NCI-H2196 treated with DMSO at 0.1 percent for 48 hours (cell line): Measurements from ENCODE around the gene PCBP3.
"Not testable (repeated sequence)": the region's sequence is repeated elsewhere in the genome, so short reads cannot be mapped to it uniquely, and the experiment has no call there.

Experiments used
- DNase-seq: peaks from one replicate; lab custom pipeline; 2025; ENCODE audit not compliant: unreplicated experiment; lab: John Stamatoyannopoulos, UW

PCBP3 gene

DNA sequence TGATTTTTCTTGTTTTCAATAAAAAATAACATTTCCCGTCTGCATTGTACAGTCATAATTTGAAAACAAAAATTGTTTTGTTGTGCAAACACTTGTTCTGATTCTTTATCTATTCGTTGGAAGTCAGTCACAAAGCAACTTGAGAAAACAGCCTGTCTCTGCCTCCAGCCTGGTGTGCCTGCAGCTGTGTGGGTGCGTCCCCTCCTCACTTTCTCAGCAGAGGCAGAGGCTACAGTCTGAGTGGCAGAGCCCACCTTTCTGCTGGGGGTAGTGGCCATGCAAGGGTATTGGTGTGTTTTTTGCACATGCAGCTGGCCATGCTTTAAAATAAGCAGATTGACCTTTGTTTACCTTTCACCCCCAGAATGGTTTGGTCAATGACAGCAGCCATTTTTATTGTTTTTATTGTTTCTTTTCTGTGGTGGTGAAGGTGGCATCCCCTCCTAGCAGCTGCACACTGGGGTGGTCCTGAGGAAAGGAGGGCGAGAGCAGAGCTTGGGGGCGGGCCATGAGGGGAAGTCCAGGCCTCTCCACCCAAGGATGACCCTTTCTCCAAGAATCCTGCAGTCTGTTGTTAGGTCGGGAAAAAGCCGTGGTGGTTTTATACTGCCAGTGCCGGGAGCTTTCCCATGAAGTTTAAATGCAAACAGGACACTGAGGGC, 159.6 kb downstream of the PCBP3 start:
- no peak for DNase-seq

DNA sequence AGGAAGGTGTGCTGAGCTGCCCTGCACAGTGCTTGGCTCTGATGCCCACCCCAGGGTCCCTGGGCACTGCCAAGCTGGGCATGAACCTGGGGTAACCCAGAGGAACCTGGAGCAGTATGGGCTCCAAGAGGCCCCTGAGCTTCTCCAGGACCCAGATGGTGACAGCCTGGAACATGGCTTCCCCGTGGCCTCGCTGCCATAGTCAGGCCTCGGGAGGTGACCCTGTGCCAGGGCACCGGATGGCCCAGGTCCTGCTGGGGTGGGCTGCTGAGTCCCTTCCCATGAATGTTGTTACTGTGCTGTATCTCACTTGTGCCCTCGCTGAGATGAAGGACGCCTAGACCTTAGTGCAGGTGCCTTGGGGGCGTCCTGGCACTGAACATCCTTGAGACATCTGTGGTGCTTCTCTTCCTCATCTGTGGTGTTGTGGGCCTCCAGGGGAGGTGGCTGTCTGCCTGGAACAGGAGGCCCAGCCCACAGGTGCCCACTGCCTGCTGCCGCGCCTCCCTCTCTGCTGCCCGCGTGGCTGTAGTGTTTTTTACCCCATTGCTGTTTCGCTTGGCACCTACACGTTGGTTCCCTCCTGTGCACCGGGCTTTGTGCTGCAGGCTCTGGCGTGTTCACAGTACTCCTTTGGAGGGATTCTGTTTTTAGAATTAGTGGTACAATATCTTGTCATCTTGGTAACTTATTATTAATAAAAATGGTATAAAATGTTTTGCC, 160.3 kb downstream of the PCBP3 start:
- no peak for DNase-seq

DNA sequence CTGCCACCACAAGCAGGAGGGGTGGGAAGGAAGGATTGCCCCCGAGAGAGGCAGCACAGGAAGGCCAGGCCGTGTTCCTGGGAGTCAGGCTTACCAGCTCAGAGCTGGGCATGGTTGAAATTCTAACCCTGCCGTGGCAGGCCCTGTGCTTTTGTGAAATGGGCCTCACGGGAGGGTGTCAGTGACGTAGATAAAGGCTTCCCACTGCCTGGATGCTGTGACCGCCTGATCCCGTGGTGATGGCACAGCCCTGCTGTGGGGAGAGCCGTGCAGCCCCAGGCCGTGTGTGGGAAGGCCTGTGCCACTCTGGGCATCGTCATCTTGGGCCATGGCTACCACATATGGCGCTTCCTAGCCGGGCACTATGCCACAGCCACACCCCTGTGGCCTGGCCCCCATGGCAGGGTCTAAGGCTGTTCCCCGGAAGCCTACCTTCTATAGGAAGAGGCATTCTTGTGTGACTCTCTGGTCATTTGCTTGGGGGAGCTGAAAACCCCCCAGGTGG, 161.3 kb downstream of the PCBP3 start:
- no peak for DNase-seq

DNA sequence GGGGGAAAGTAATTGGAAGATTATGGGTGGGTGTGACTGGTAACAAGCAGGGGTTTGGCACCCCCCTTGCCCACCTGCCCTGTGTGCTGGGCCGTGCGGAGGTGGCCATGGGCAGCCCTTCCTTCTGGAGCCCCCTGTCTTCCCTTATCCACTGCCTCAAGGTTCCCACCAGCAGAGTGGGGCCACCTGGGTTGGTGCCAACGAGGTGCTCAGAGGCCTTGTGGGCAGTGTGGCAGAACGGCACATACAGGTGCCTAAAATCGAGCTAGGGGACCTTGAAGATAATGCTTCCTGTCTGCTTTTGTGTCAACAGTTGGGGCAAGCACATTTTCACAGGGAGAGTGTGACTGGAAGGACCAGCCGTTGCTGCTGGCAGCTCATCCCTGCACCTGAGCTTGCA, 161.8 kb downstream of the PCBP3 start:
- DNase-seq = no peak

DNA sequence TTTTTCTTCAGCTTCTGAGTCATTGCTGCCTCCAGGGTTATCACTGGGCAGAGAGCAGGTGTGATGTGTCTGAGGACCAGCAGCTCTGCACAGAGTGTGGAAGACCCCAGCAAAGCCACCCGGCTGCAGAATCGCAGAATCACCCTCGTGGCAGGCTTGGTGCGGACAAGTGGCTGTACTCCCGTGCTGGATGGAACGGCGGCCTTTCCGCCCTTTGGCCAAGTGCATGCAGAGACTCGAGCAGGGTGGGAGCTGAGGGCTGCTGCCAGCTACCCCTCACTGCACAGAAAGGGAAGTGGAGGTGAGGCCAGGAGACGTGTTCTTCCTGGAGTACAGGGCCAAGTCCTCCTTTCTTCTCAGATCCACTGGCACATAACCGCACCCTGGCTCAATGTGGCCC, 162.5 kb downstream of the PCBP3 start:
- no peak for DNase-seq

DNA sequence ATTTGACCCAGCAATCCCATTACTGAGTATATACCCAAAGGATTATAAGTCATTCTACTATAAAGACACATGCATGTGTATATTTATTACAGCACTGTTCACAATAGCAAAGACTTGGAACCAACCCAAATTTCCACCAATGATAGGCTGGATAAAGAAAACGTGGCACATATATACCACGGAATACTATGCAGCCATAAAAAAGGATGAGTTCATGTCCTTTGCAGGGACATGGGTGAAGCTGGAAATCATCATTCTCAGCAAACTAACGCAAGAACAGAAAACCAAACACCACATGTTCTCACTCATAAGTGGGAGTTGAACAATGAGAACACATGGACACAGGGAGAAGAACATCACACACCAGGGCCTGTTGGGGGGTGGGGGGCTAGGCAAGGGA, 165.1 kb downstream of the PCBP3 start:
- not testable (repeated sequence) for DNase-seq

DNA sequence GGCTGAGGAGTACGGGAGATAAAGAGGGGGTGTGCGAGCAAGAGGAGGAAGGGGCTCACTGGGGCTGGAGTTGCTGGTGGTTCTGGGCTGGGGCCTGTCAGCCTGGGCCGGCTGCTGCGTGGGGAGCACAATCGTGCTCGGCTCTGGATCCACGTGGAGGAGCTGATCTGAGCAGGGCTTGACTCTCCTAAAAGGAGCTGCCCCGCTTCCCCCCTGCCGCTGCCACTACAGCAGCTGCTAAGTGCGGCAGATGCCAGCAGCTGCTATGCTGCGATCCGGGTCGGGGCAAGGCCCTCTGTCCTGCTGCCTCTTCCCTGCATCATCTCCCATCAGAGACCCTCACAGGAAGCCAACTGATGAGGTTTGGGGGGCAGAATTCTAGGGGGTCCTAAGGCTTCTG, 165.9 kb downstream of the PCBP3 start:
- DNase-seq = no peak

DNA sequence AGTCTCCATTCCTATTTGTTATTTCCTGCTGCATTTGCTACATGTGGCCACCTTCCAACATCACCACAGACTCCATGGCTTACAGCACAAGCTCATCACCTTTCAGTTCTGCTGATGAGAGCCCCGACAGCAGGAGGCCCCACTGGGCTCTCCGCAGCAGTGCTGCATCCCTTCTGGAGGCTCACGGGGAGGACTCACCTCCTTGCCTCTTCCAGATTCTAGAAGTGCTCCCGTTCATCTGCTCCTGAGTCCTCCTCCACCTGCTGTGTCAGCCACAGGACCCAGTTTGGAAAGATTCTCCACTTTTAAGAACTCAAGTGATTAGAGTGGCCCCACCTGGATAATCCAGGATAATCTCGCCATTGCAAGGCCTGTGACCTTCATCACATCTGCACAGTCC, 167.6 kb downstream of the PCBP3 start:
- DNase-seq = no peak

DNA sequence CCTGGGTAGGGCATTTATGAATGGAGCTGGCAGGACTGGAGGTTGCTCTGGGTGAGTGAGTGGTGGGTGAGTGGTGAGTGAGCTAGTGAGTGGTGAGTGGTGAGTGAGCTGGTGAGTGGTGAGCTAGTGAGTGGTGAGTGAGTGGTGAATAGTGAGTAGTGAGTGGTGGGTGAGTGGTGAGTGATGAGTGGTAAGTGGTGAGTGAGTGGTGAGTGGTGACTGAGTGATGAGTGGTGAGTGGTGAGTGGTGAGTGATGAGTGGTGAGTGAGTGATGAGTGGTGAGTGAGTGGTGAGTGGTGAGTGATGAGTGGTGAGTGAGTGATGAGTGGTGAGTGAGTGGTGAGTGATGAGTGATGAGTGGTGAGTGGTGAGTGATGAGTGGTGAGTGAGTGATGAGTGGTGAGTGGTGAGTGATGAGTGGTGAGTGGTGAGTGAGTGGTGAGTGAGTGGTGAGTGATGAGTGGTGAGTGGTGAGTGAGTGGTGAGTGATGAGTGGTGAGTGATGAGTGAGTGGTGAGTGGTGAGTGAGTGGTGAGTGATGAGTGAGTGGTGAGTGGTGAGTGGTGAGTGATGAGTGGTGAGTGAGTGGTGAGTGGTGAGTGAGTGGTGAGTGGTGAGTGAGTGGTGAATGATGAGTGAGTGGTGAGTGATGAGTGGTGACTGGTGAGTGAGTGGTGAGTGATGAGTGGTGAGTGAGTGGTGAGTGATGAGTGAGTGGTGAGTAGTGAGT, 170.8 kb downstream of the PCBP3 start:
- DNase-seq = not testable (repeated sequence)

DNA sequence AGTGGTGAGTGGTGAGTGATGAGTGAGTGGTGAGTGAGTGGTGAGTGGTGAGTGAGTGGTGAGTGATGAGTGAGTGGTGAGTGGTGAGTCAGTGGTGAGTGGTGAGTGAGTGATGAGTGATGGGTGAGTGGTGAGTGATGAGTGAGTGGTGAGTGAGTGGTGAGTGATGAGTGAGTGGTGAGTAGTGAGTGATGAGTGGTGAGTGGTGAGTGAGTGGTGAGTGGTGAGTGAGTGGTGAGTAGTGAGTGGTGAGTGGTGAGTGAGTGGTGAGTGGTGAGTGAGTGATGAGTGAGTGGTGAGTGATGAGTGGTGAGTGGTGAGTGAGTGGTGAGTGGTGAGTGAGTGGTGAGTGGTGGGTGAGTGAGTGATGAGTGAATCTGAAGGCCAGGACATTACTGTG, 172.3 kb downstream of the PCBP3 start:
- not testable (repeated sequence) for DNase-seq

DNA sequence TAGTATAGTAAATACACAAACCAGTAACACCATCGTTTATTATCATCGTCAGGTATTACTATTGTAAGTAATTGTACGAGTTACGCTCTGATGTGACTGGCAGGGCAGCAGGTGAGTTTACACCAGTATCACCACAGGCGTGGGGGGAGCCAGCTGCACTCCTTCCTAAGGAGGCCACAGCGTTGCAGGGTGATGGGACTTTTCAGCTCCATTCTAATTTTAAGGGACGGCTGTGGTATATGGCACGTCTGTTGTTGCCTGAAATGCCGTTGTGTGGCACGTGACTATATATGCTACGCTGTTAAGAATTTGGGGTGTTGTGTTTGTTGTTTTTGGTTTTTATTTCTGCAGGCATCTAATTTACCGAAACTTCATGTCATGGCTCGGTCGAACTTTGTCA, 173.3 kb downstream of the PCBP3 start:
- DNase-seq = no peak

DNA sequence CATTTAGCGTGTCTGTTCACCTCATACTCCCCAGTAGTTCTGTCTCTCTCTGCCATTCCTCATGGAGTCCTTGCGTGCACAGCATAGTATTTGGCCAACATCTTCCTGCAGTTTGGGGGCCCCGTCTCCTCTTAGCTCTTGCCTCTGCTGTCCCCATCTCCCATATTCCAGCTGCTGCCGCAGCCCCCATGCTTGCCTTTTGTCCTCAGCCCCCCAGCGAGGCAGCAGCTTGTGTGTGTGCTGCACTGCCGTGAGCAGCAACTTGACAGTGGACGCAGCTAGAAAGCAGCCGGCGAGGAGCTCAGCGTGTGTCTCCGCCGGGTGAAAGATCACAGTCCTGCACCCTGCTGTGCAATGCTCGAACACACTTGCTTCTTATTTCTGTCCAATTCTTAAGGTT, 173.8 kb downstream of the PCBP3 start:
- no peak for DNase-seq

DNA sequence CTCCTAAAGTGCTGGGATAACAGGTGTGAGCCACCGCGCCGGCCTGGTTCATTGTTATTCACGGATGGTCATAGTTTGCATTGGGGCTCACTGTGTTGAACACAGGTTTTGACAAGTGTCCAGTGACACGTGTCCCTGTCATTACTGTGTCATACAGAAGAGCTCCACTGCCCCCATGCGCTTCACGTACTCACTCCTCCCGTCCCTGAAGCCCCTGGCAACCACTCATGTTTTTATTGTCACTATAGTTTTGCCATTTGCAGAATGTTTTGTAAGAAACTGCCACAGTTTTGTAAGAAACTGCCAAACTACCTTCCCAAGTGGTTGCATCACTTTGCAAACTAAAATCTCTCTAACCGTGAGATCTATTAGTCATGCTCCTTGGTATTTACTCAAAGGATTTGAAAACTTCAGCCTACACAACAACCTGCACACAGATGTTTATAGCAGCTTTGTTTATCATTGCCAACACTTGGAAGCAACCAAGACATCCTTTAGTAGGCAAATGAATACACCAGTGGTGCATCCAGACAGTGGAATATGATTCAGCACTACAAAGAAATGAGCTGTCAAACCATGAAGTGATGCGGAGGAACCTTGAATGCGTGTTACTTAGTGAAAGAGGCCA, 174.9 kb downstream of the PCBP3 start:
- DNase-seq = no peak

DNA sequence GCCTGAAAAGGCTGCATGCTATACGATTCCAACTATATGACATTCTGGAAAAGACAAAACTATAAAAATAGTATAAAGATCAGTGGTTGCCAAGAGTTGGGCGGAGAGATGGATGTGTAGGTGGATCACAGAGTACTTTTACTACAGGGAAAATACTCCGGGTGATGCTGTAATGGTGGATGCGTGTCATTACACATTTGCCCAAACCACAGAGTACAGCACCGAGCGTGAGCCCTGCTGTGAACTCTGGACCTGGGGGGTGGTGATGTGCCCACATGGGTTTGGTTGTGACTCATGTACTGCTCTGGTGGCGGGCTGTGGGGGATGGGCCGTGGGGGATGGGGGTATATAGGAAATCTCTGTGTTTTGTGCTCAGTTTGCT, 175.4 kb downstream of the PCBP3 start:
- no peak for DNase-seq

DNA sequence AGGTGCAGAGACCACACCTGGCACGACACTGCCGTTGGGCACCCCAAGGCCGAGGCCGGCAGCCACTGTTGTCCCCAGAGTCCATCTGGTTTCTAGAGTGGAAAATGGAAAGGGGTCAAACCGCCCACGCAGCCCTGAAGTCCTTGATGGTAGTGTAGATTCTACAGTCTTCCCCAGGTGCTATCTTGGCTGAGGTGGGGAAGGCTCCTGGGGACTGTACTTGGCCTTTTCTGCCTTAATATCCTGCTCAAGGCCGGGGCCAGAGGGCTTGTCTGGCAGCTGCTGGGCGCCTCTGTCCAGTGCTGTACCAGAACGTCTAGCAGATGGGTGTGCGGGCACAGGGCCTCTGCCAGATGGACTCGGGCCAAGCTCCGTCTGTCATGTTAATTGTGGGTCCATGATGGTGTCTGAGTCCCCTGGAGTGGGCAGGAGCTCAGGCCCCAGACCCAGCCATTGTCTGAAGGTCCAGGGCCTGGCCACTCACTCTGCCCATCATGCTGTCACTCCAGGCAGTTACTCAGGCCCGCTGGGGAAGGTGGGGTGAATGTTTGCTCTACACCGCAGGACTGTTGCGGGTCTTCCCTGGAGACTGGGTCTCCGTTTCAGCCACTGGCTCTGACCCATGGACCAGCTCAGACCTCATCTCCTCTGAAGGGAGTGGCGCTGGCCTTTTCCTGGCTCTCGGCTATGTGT, 176.1 kb downstream of the PCBP3 start:
- no peak for DNase-seq

DNA sequence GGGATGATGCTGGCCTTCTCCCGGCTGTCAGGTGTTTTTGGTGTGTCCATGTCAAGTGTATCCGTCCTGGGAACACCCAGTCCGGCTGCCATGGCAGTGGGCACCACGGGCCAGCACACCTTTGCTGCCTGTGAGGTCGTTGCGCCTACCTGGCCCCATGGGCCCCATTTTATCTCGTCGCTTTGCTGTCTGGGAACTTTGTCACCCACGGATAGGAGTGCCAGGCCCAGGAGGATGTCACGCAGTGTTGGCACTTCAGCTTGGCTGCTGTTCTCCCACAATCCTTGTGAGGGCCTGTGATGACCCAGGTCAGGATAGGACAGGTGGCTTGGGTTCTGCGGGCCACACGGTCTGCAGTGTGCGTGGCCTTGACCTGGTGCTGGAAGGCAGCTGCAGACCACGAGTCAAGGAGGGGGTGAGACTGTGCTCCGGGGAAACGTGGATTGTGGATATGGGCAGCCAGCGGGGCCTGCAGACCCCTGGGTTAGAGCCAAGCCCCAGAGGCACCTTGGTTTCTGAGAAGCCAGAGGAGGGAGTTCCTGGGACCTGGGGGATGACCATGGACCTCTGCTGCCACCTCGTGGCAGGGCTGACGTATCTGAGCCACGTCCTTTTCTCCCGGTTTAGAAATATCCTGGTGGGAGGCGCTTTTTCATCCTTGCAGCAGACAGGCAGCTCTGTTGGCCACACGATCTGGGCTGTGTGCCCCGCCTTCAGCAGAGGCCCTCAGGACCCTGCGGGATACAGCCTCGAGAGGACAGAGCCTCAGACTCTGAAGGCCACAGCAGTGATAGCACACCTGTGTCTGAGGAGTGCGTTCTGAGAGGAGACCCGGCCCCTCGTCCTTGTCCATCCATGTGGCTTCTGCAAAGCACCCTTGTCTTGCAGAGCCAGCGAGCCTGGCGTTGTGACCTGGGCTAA, 176.9 kb downstream of the PCBP3 start:
- peak; percentile 74 for DNase-seq

DNA sequence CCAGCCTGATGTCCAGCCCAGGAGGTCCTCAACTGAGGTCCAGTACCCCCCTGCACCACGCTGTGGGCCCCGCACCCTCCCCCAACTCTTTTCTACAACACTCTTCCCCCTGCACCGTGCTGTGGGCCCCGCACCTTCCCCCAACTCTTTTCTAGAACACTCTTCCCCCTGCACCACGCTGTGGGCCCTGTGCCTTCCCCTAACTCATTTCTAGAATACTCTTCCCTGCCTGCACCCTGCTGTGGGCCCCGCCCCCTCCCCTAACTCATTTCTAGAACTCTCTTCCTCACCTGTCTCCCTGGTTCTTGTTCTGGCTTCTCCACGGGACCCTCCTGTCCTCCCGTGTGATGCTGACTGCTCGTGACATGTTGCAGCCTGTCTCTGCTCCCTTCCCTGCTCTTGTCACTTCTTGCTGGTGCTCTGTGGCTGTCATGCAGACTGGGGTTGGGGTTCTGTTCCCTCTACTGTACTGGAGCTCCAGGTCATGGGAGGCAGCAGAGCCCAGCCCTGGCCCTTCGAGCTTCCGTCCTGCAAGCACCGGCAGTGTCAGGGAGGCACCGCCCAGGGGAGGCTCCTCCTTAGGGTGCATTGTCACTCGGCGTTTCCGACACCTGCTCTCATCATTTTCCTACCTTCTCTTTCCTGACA, 177.9 kb downstream of the PCBP3 start:
- no peak for DNase-seq

DNA sequence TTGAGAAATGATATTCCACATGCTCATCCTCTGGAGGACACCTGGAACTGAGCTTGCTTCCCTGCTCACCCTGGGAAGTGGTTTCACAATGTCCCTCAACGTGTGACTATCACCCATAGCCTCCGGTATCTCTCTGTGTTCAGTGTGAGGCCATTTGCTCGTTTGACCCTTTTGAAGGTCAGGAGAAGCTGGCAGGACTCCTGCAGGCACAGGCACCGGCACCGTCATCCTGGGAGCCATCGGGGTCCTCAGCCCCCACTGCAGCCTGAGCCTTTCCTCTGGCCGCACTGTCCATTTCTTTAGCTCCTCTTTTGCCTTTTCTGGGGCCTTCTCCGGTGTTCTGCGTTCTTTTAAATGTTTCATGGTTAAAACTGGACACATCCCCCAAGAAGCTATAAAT, 178.5 kb downstream of the PCBP3 start:
- DNase-seq = no peak

DNA sequence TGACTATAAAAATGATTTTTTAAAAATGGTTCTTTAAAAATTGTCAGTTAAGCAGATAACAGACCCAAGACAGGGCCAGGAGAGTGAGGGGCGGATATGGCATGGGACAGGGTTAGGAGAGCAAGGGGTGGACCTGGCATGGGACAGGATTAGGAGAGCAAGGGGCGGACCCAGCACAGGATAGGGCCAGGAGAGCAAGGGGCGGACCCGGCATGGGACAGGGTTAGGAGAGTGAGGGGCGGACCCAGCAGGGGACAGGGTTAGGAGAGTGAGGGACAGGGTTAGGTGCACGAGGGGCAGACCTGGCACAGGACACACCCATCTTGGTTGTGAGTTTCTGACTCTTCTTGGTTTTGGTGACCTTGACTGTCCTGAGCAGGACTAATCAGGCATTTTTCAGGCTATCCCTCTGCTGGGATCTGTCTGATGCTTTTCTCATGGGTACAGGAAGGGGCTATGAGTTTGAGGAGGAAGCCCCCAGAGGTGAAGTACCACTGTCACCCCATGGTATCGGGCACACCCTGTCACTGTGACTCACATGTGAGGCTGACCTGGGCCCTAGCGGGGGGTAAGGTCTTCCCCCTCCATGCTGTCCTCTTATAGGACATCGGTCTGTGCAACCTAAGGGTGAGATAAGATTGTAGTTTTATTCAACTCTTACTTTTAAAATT, 179.0 kb downstream of the PCBP3 start:
- DNase-seq = no peak
